ENCODE measurements around the gene ABTB1. TPM values are rescaled to one million over a fixed set of nuclear protein-coding genes. Genes with fewer than 3 reads are reported as not detected.

Gene ABTB1
- total RNA-seq, 1 donor from 2014 or later, result 56.6 TPM

DNA sequence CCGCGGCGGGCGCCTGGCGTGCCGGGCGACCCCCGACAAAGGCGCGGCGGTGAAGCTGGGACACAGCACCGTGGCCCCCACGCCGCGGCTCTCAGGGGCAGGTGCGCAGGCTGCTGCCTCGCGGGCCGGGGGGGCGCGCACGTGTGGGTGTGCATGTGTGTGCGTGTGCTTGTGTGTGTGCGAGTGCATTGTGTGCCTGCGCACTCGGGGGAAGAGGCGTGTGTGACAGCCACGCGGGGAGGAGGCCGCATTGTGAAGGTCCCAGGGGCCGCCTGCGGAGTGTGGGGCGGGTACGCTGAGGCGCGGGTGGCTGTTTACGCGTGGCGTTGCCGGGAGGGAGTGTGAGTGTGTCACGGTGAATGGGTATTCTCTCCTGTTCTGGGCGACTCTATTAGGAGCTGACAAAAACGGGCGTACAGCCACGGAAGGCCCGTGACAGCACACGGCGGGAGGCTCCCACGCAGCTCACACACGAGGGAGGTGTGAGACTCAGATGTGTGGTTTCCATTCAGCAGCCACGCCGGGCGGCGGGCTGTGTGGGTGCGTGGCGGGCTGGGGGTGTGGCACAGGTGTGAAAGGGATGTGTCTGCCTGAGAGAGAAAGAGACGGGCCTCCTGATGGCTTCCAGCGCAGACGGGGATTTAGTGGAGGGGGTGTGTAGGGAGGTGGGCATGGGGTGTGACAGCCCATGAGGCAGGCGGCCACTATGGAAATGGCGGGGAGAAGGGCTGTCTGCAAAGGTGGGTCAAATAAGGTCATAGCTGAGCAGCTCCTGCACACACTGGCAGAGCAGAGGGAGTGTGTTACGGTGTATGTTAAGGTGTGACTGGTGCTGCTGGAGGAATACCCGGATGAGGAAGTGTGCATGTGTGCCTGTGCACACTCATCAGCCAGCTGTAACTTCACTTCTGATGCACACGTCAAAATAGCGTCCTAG is 43.0 kb upstream of the ABTB1 start:
- Histone ChIP-seq H3K4me1 (peaks cover 14% of the 10 kb centered on the region), H3K36me3 (no peaks in the 10 kb centered on the region), H3K27me3 (ENCODE audit: low read depth) (peaks cover 33% of the 10 kb centered on the region), H3K9me3 (no peaks in the 10 kb centered on the region), H3K27ac (no peak overlapping the region), H3K4me3 (peak overlapping the region; percentile 57)
- TF ChIP-seq, protein P1, sequence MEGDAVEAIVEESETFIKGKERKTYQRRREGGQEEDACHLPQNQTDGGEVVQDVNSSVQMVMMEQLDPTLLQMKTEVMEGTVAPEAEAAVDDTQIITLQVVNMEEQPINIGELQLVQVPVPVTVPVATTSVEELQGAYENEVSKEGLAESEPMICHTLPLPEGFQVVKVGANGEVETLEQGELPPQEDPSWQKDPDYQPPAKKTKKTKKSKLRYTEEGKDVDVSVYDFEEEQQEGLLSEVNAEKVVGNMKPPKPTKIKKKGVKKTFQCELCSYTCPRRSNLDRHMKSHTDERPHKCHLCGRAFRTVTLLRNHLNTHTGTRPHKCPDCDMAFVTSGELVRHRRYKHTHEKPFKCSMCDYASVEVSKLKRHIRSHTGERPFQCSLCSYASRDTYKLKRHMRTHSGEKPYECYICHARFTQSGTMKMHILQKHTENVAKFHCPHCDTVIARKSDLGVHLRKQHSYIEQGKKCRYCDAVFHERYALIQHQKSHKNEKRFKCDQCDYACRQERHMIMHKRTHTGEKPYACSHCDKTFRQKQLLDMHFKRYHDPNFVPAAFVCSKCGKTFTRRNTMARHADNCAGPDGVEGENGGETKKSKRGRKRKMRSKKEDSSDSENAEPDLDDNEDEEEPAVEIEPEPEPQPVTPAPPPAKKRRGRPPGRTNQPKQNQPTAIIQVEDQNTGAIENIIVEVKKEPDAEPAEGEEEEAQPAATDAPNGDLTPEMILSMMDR (IDR thresholded peaks at IDR 0.05), result no peak
- intact Hi-C loops (cut with DNase I), result no loop called here
- ATAC-seq, result peak; percentile 31 to 41
- DNase-seq, result no peak

- intact Hi-C loops (cut with DNase I), result no loop called here
- ATAC-seq (no peak), DNase-seq (no peak)
- H3K4me1 ChIP-seq, result peaks cover 14% of the 10 kb centered on the region
- no peak overlapping the region for H3K27ac ChIP-seq
- no peaks in the 10 kb centered on the region for H3K36me3 ChIP-seq
- TF ChIP-seq, protein P1 (IDR thresholded peaks at IDR 0.05), result no peak
- H3K4me3 ChIP-seq, result no peak overlapping the region
- no peaks in the 10 kb centered on the region for H3K9me3 ChIP-seq
- H3K27me3 ChIP-seq (ENCODE audit: low read depth), result peaks cover 33% of the 10 kb centered on the region
These were observed 41.7 kb upstream of the ABTB1 start for GRCh38 chr3:127630811-127631714.

DNA sequence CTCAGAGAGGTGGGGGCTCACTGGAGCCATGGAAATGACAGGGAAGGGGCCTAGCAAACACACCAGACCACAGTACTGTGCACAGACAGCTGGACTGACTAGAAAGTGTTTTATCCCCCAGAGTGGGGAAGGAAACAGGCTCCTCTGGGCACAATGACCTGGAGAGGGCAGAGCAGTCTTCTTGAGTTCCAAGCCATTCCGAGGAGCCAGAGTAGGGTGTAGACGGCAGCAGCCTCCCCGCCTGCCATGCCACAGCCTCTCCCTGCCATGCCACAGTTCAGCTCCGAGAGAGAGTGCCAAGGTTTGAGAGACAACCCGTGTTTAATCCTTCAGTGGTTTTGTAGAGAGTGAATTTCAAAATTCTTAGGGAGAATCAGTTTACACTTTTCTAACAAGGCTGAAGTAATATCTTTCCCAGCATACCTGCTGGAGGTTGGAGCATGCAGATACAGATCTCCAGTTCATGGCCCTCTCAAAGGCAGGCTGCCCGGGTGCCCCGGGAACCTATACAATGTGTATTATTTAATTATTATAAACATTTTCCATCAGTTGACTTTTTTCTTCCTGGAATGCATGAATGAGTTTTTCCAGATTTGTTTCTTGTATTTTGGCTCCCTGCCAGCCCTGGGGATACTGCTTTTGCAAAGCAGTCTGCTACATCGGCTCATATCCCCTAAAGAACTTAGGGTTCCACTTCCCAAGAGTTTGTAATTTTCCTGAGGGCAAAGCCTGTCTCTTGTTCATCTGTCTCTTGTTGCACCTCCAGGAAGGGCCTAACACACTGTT is 40.5 kb upstream of the ABTB1 start:
- Histone ChIP-seq H3K9me3 (no peaks in the 10 kb centered on the region), H3K27me3 (ENCODE audit: low read depth) (peaks cover 33% of the 10 kb centered on the region), H3K36me3 (no peaks in the 10 kb centered on the region), H3K4me3 (no peak overlapping the region), H3K27ac (no peak overlapping the region), H3K4me1 (peaks cover 14% of the 10 kb centered on the region)
- DNase-seq (no peak), ATAC-seq (no peak)
- TF ChIP-seq, protein P1 (IDR thresholded peaks at IDR 0.05), result no peak
- intact Hi-C loops (cut with DNase I), result no loop called here

GRCh38 chr3:127634653-127635052 is 38.1 kb upstream of the ABTB1 start:
- Histone ChIP-seq H3K27ac (no peak overlapping the region), H3K4me1 (peaks cover 10% of the 10 kb centered on the region), H3K4me3 (no peak overlapping the region), H3K27me3 (ENCODE audit: low read depth) (peaks cover 30% of the 10 kb centered on the region), H3K9me3 (no peaks in the 10 kb centered on the region), H3K36me3 (no peaks in the 10 kb centered on the region)
- no peak for DNase-seq
- no peak for ATAC-seq
- intact Hi-C loops (cut with DNase I), result no loop called here
- TF ChIP-seq, protein P1 (IDR thresholded peaks at IDR 0.05), result no peak

DNA sequence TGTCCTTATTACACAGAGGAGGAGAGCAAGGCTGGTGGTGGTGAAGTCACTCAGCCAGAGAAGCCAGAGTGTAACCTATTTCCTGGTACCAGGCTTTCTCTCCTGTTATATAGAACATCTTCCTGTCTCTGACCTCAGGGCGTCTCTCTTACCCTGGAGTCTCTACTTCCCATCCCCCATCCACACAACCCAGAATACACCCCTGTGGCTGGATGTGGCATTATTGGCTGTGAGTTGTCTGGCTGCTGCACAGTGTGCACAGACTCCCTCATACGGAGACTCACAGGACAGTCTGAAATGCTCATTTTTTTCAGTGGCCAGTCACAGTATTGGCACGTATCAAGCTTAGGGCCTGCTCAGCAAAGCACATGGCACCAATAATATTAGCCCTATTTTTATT is 35.2 kb upstream of the ABTB1 start:
- H3K27ac ChIP-seq, result no peak overlapping the region
- H3K36me3 ChIP-seq, result no peaks in the 10 kb centered on the region
- H3K27me3 ChIP-seq (ENCODE audit: low read depth), result peaks cover 5% of the 10 kb centered on the region
- no peak overlapping the region for H3K4me3 ChIP-seq
- intact Hi-C loops (cut with DNase I), result no loop called here
- ATAC-seq (no peak), DNase-seq (no peak)
- TF ChIP-seq, protein P1 (IDR thresholded peaks at IDR 0.05), result no peak
- no peaks in the 10 kb centered on the region for H3K4me1 ChIP-seq
- H3K9me3 ChIP-seq, result no peaks in the 10 kb centered on the region
